ENCODE measurements around the gene PTPN13.

PTPN13 gene

GRCh38 chr4:86661006-86661405 is 66.9 kb downstream of the PTPN13 start:
- TF ChIP-seq CTCF (conservative IDR thresholded peaks at IDR 0.05) (no peak), ZFX (IDR thresholded peaks at IDR 0.05) (no peak)

DNA sequence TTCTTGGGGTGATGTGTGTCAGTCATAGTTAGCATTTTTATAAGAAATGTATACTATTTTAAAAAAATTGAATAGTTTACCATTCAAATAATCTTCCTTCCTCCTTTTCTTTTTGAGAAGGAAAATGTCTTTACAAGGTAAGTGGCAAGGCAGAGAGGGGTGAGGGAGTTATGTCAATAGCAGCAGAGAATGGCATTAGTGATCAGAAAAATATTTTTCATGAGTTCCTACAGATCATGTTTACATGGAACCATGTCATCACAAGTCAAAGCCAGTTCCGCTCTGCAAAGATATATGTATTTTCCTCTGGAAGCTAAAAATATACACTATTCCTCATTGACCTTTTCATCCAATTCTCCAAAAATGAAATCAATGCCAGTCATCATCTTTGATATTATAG is 67.3 kb downstream of the PTPN13 start:
- TF ChIP-seq ZFX (IDR thresholded peaks at IDR 0.05), result no peak
- TF ChIP-seq CTCF (conservative IDR thresholded peaks at IDR 0.05), result no peak
- H3K27ac ChIP-seq, result no peak overlapping the region

More at GRCh38 chr4:86661006-86661405, 66.9 kb downstream of the PTPN13 start:
- no peak overlapping the region for H3K27ac ChIP-seq

- TF ChIP-seq CTCF (conservative IDR thresholded peaks at IDR 0.05) (no peak), ZFX (IDR thresholded peaks at IDR 0.05) (no peak)
- no peak overlapping the region for H3K27ac ChIP-seq
Observed at GRCh38 chr4:86664959-86665358, 70.8 kb downstream of the PTPN13 start.

GRCh38 chr4:86670298-86670697 is 76.2 kb downstream of the PTPN13 start:
- H3K27ac ChIP-seq, result no peak overlapping the region
- TF ChIP-seq CTCF (conservative IDR thresholded peaks at IDR 0.05) (no peak), ZFX (IDR thresholded peaks at IDR 0.05) (no peak)

GRCh38 chr4:86670756-86671155 is 76.6 kb downstream of the PTPN13 start:
- no peak overlapping the region for H3K27ac ChIP-seq
- TF ChIP-seq CTCF (conservative IDR thresholded peaks at IDR 0.05), result no peak
- TF ChIP-seq ZFX (IDR thresholded peaks at IDR 0.05), result no peak

DNA sequence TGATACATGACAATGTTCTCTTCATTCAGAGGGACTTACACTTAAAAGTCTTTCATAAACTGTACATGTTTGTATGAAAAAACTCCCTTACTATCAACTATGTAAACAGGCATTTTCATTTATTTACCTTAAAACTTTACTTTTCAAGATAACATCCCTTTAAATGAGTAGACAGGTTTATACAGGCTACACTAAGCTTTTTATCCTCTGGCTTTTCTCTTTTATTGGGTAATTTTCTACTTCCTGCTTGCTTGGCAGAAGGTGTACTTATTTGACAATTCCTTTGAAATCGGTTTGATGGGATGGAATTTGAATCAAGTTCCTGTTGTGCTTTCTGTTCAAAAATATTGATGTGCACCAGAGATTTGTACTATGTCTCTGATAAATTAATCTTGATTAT is 81.4 kb downstream of the PTPN13 start:
- H3K27ac ChIP-seq, result no peak overlapping the region
- TF ChIP-seq CTCF (conservative IDR thresholded peaks at IDR 0.05) (no peak), ZFX (IDR thresholded peaks at IDR 0.05) (no peak)

GRCh38 chr4:86678796-86679195 is 84.7 kb downstream of the PTPN13 start:
- TF ChIP-seq ZFX (IDR thresholded peaks at IDR 0.05) (no peak), CTCF (conservative IDR thresholded peaks at IDR 0.05) (no peak)
- H3K27ac ChIP-seq, result no peak overlapping the region
